ENCODE results near the gene PLEKHA5. TPM values are rescaled to one million over a fixed set of nuclear protein-coding genes. Genes with fewer than 3 reads are reported as not detected.
A peak's percentile ranks its signal among the peaks of the same experiment; 100 is the strongest.

PLEKHA5 gene
- polyA plus RNA-seq, 1 donor (not counting 4 experiments of a cell fraction or from before 2014, with no cell fraction given), result 21.7 TPM

DNA sequence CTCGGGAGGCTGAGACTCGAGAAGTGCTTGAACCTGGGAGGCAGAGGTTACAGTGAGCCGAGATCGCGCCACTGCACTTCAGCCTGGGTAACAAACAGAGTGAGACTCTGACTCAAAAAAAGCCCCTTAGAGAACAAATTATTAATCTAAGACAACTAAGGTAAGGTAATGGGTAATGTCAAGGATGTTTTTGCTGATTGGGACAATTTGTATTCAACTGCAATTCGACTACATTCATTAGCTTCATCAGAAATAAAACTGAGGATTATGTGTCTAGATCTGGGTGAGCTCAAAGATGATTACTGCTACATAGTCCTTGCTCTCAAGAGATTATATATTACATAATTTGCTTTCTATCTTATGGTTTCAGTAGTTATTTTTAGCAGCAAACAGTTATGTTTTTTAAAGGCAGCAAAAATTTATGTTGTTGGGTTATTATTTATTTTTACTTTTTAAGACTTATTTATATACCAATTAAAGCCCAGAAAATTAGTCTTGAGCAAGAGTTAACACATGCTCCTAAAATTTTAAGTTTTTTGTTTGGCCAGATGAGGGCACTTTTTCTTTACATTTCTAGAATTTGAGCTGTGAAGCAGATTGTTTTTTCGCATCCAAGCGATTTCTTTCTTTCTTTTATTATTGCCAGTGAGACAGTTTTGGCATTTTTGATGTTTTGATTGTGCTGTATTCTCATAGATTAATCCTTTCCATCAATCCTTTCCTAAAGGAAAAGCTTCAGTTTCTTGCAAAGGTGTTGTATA, 52.3 kb downstream of the PLEKHA5 start:
- Histone ChIP-seq H3K36me3 (ENCODE audit: control insufficient read depth in 2 of 2, extremely low read depth in 1 of 2, insufficient read depth in 2 of 2, low read length in 2 of 2) (no peaks in the 10 kb centered on the region), H3K79me2 (ENCODE audit: control insufficient read depth, insufficient read depth, low read length) (peaks cover 37% of the 10 kb centered on the region), H3K27me3 (ENCODE audit: control insufficient read depth, extremely low read depth, insufficient read depth, low read length) (no peaks in the 10 kb centered on the region), H3K27ac (ENCODE audit: control insufficient read depth, insufficient read depth, low read length) (no peak overlapping the region), H3K4me3 (ENCODE audit: control insufficient read depth in 2 of 3, extremely low read depth in 1 of 3, insufficient read depth in 2 of 3, low read depth in 1 of 3, low read length in 3 of 3) (no peak overlapping the region), H4K20me1 (ENCODE audit: control insufficient read depth, extremely low read depth, insufficient read depth, low read length) (no peaks in the 10 kb centered on the region), H2AFZ (ENCODE audit: control insufficient read depth, low read length) (no peak overlapping the region), H3K4me2 (ENCODE audit: control insufficient read depth, extremely low read depth, insufficient read depth, low read depth, low read length) (no peak overlapping the region), H3K9me1 (ENCODE audit: control insufficient read depth, extremely low read depth, insufficient read depth, low read length) (no peaks in the 10 kb centered on the region), H3K9ac (ENCODE audit: control insufficient read depth, extremely low read depth, insufficient read depth, low read length) (no peak overlapping the region), H3K4me1 (ENCODE audit: control insufficient read depth, extremely low read depth, insufficient read depth, low read length) (no peaks in the 10 kb centered on the region), H3K9me3 (ENCODE audit: control insufficient read depth, low read depth, low read length) (no peaks in the 10 kb centered on the region)
- TF ChIP-seq EZH2 (IDR thresholded peaks at IDR 0.05; ENCODE audit: low read length), result no peak
- TF ChIP-seq, protein P1, sequence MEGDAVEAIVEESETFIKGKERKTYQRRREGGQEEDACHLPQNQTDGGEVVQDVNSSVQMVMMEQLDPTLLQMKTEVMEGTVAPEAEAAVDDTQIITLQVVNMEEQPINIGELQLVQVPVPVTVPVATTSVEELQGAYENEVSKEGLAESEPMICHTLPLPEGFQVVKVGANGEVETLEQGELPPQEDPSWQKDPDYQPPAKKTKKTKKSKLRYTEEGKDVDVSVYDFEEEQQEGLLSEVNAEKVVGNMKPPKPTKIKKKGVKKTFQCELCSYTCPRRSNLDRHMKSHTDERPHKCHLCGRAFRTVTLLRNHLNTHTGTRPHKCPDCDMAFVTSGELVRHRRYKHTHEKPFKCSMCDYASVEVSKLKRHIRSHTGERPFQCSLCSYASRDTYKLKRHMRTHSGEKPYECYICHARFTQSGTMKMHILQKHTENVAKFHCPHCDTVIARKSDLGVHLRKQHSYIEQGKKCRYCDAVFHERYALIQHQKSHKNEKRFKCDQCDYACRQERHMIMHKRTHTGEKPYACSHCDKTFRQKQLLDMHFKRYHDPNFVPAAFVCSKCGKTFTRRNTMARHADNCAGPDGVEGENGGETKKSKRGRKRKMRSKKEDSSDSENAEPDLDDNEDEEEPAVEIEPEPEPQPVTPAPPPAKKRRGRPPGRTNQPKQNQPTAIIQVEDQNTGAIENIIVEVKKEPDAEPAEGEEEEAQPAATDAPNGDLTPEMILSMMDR (optimal IDR thresholded peaks at IDR 0.05 in 1 of 3, IDR thresholded peaks at IDR 0.05 in 1 of 3, conservative IDR thresholded peaks at IDR 0.05 in 1 of 3; ENCODE audit: extremely low read depth in 1 of 3, insufficient read depth in 2 of 3, low read length in 3 of 3), result no peak
- dilution Hi-C loops (cut with MboI; ENCODE audit: extremely low pct_ligation_motif_present, low sequenced_read_pairs), result no loop called here
- DNase-seq (ENCODE audit: low read depth, low spot score) (no peak), FAIRE-seq (peak; percentile 56)

DNA sequence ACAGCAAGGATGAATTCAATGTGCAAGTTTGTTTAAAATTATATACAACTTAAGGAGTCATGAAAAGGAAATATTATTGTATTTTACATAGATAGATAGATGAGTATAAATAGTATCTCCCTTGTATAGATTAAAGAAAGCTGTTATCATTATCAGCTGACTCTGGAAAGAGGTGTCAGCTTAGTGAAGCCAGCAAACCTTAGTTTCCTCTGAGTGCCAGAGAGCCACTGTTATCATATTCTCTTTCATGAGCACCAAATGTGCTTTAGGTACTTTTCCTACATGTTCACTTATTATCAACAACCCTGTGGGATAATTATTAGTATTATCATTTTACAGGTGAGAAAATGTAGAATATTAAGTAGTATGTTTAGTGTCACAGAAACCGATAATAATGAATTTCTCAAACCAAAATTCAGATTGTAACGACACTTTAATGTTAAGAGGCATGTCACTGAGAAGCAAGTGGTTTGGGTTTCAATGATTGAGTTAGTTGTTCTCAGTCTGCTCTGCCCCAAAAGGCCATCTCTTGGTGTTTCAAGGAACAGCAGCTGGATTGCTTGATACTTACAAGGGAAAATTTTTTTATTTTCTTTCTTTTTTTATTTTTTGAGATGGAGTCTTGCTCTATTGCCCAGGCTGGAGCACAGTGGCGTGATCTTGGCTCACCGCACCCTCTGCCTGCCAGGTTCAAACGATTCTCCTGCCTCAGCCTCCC, 53.7 kb downstream of the PLEKHA5 start:
- Histone ChIP-seq H3K27ac (ENCODE audit: control insufficient read depth, insufficient read depth, low read length) (no peak overlapping the region), H4K20me1 (ENCODE audit: control insufficient read depth, extremely low read depth, insufficient read depth, low read length) (no peaks in the 10 kb centered on the region), H3K27me3 (ENCODE audit: control insufficient read depth, extremely low read depth, insufficient read depth, low read length) (no peaks in the 10 kb centered on the region), H2AFZ (ENCODE audit: control insufficient read depth, low read length) (no peak overlapping the region), H3K36me3 (ENCODE audit: control insufficient read depth in 2 of 2, extremely low read depth in 1 of 2, insufficient read depth in 2 of 2, low read length in 2 of 2) (no peaks in the 10 kb centered on the region), H3K79me2 (ENCODE audit: control insufficient read depth, insufficient read depth, low read length) (peaks cover 42% of the 10 kb centered on the region), H3K9me3 (ENCODE audit: control insufficient read depth, low read depth, low read length) (no peaks in the 10 kb centered on the region), H3K9ac (ENCODE audit: control insufficient read depth, extremely low read depth, insufficient read depth, low read length) (no peak overlapping the region), H3K4me3 (ENCODE audit: control insufficient read depth in 2 of 3, extremely low read depth in 1 of 3, insufficient read depth in 2 of 3, low read depth in 1 of 3, low read length in 3 of 3) (no peak overlapping the region), H3K4me1 (ENCODE audit: control insufficient read depth, extremely low read depth, insufficient read depth, low read length) (no peaks in the 10 kb centered on the region), H3K9me1 (ENCODE audit: control insufficient read depth, extremely low read depth, insufficient read depth, low read length) (no peaks in the 10 kb centered on the region), H3K4me2 (ENCODE audit: control insufficient read depth, extremely low read depth, insufficient read depth, low read depth, low read length) (no peak overlapping the region)
- no peak for TF ChIP-seq EZH2 (IDR thresholded peaks at IDR 0.05; ENCODE audit: low read length)
- TF ChIP-seq, protein P1 (optimal IDR thresholded peaks at IDR 0.05 in 1 of 3, IDR thresholded peaks at IDR 0.05 in 1 of 3, conservative IDR thresholded peaks at IDR 0.05 in 1 of 3; ENCODE audit: extremely low read depth in 1 of 3, insufficient read depth in 2 of 3, low read length in 3 of 3), result peak in 1 of 3 experiments; percentile 6
- FAIRE-seq (no peak), DNase-seq (ENCODE audit: low read depth, low spot score) (no peak)
- dilution Hi-C loops (cut with MboI; ENCODE audit: extremely low pct_ligation_motif_present, low sequenced_read_pairs), result no loop called here

Data from keratinocyte (primary cell).